ENCODE data around the gene TFCP2. TPM values are rescaled to one million over a fixed set of nuclear protein-coding genes. Genes with fewer than 3 reads are reported as not detected.

Gene TFCP2
- total and polyA plus RNA-seq, 11 donors: 8.3 to 28.8 (median 19.3) TPM

DNA sequence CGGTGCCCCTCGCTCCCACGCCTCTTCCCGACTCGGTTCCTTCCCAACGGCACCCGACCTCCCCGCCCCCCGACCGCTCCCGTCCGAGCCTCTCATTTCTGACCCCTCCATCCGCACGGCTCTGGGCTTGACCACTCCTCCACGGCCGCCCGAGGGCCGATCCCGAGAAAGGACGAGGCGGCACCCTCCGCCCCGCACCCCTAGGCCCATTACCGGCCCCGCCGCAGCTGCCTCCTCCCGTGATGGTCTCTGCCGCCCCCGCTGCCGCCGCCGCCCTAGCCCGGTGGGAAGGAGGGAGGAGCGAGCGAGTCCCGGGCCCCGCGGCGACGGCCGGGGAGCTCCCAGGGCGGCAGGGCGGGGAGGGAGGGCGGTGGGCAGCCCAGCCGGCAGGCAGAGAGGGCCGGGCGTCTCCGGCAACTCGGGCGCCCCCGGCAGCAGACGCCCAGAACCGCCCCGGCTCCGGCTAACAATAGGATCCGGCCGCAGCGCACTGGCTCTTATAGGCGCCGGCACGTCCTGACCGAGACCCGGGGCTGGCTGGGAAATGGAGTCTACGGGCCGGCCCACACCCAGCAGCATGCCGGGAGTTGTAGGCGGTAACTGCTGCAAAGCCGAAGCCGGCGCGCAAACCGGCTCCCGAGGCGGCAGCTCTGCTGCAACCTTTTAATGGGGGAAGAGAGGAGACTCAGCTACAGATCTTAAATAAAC, 89.7 kb downstream of the TFCP2 start, which contains the start of gene CSRNP2:
Gene CSRNP2, minus strand, starts transcription at position 471 of the 708 bp plus-strand sequence. CDS start 7,035 bp downstream, outside the sequence.
- intact Hi-C loops (cut with DNase I): loop anchor here in 5 of 10 donors (2.0 to 10.0 kb wide), 5 partner anchors 34 to 162 kb away; partner anchors contain the start of genes LETMD1 (in 5 of the 5) and DAZAP2 (in 1 of the 5)
- WGBS, 4 donors: 0 to 1% (median 0%) methylated on average over 23 to 74 of the region's 74 CpGs
- peaks cover 0 to 3% (median 0%) of the 10 kb centered on the region in 9 donors for H3K36me3 ChIP-seq
- no peaks in the 10 kb centered on the region for H3K27me3 ChIP-seq
- DNase-seq (peak; percentile 97 to 98 (median 97)), ATAC-seq (peak; percentile 99 to 100 (median 100))
- no peaks in the 10 kb centered on the region for H3K9me3 ChIP-seq
- peak within 1 kb of the TSS; percentile 85 to 97 (median 92) for H3K27ac ChIP-seq
- peaks cover 0 to 42% (median 18%) of the 10 kb centered on the region in 12 donors for H3K4me1 ChIP-seq
- H3K4me3 ChIP-seq: peak within 1 kb of the TSS; percentile 74 to 99 (median 86)
- TF ChIP-seq POLR2A (IDR thresholded peaks at IDR 0.05): peak; percentile 99 to 100
- TF ChIP-seq, protein P1, sequence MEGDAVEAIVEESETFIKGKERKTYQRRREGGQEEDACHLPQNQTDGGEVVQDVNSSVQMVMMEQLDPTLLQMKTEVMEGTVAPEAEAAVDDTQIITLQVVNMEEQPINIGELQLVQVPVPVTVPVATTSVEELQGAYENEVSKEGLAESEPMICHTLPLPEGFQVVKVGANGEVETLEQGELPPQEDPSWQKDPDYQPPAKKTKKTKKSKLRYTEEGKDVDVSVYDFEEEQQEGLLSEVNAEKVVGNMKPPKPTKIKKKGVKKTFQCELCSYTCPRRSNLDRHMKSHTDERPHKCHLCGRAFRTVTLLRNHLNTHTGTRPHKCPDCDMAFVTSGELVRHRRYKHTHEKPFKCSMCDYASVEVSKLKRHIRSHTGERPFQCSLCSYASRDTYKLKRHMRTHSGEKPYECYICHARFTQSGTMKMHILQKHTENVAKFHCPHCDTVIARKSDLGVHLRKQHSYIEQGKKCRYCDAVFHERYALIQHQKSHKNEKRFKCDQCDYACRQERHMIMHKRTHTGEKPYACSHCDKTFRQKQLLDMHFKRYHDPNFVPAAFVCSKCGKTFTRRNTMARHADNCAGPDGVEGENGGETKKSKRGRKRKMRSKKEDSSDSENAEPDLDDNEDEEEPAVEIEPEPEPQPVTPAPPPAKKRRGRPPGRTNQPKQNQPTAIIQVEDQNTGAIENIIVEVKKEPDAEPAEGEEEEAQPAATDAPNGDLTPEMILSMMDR (IDR thresholded peaks at IDR 0.05): peak in 4 of 12 donors; percentile 9 to 40 (median 21)

DNA sequence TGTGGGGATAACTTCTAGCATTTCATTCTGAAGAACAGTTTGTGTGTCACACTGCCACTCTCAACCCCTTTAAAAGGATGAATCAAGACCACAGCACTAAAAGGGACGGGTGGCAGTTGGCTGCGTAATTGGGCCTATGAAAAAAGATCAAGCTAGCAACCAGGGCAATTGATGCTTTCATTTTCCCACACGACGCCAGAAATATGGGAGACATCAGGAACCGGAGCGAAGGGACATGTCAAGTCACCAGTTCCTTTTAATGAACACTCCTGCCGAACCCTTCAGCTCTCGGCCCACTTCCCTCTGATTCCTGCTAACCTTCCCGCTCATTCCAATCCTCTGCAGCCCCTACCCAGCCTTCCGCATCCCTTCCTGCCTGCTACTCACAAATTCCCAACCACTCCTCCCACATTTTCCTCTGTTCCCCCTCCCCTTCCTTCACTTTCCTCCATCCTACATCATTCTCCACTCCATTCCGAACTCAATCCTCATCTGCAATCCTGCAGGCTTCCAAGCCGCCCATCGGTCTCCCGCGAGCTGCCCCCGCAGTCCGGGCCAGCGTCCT, 90.3 kb downstream of the TFCP2 start:
- Histone ChIP-seq H3K36me3 (peaks cover 0 to 3% (median 0%) of the 10 kb centered on the region in 9 donors), H3K27ac (peak overlapping the region; percentile 85 to 97 (median 92)), H3K4me1 (peaks cover 0 to 46% (median 23%) of the 10 kb centered on the region in 12 donors), H3K9me3 (no peaks in the 10 kb centered on the region), H3K4me3 (peak overlapping the region; percentile 74 to 99 (median 86)), H3K27me3 (no peaks in the 10 kb centered on the region)
- TF ChIP-seq, protein P1 (IDR thresholded peaks at IDR 0.05): no peak
- no peak for TF ChIP-seq POLR2A (IDR thresholded peaks at IDR 0.05)
- DNase-seq (no peak), ATAC-seq (no peak)
- WGBS, 4 donors: 1% methylated on average over 18 of the region's 18 CpGs
- intact Hi-C loops (cut with DNase I): loop anchor here in 5 of 10 donors (2.0 to 10.0 kb wide), 5 partner anchors 34 to 162 kb away; partner anchors contain the start of genes LETMD1 (in 5 of the 5) and DAZAP2 (in 1 of the 5)

DNA sequence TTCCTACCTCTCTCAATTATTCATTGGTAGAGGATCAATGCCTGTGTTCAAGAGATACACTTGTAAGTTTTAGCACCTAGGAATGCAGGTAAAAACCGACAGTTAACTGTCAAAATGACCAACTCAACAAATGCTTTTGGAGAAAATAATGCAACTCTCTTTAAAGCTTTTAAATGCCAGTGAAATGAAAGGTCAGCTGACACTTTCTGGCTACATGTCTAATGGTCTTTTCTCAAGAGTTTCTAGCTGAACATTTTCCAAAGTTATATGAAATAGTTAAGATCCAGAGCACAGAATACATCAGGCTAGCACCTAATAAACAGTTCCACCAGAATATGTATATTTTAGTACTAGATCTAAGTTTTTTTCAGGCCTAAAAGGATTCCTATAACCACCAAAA, 91.5 kb downstream of the TFCP2 start:
- Histone ChIP-seq H3K9me3 (no peaks in the 10 kb centered on the region), H3K4me3 (peak overlapping the region in 3 of 12 donors; percentile 84 to 97 (median 86)), H3K36me3 (peaks cover 0 to 3% (median 0%) of the 10 kb centered on the region in 9 donors), H3K4me1 (peaks cover 0 to 56% (median 34%) of the 10 kb centered on the region in 12 donors), H3K27me3 (no peaks in the 10 kb centered on the region), H3K27ac (peak overlapping the region in 1 of 12 donors; percentile 97)
- ATAC-seq (no peak), DNase-seq (no peak)
- intact Hi-C loops (cut with DNase I): loop anchor here in 3 of 10 donors (5.0 to 10.0 kb wide), 3 partner anchors 34 to 163 kb away; partner anchors contain the start of genes LETMD1 (in 2 of the 3) and DAZAP2 (in 1 of the 3)
- TF ChIP-seq, protein P1 (IDR thresholded peaks at IDR 0.05): no peak
- no peak for TF ChIP-seq POLR2A (IDR thresholded peaks at IDR 0.05)
- 76 to 94% (median 85%) methylated on average over 1 of the region's 1 CpG for WGBS, 4 donors
